Heart left ventricle (tissue), 16 donors: Measurements from ENCODE around the gene SIM2. TPM values are rescaled to one million over a fixed set of nuclear protein-coding genes. Genes with fewer than 3 reads are reported as not detected.
A peak's percentile ranks its signal among the peaks of the same experiment; 100 is the strongest.

ENCODE experiments used
- ATAC-seq, 4 donors: fragments of 200-7000 bp; cut with Tn5 transposase; one replicate each; pipeline ENCODE4 v1.9.1; 2020 to 2022; ENCODE audit warnings: moderate library complexity in 4 of 4, mild to moderate bottlenecking in 3 of 4, moderate number of reproducible peaks in 1 of 4
- DNase-seq, 5 donors: peaks; one replicate each; pipeline ENCODE4 v3.0.0-alpha.2; 2020
- H3K27ac ChIP-seq, 12 donors: fragments of 200-600 bp; sonication (generic) in 4 of 12; one replicate each; pipeline versions ENCODE4 v1.5.0 to v1.8.0; 2016 to 2022; ENCODE audit warnings: mild to moderate bottlenecking in 2 of 12
- H3K27me3 ChIP-seq, 9 donors: fragments of 200-600 bp; sonication (generic) in 2 of 9; one replicate each; pipeline versions ENCODE4 v1.5.1 to v1.8.0; 2016 to 2022; ENCODE audit warnings: mild to moderate bottlenecking in 3 of 9
- H3K36me3 ChIP-seq, 9 donors: fragments of 200-600 bp; sonication (generic) in 2 of 9; one replicate each; pipeline versions ENCODE4 v1.5.0 to v1.8.0; 2018 to 2022; ENCODE audit warnings: mild to moderate bottlenecking in 2 of 9
- H3K4me1 ChIP-seq, 12 donors: fragments of 200-600 bp; sonication (generic) in 4 of 12; one replicate each; pipeline versions ENCODE4 v1.5.0 to v1.8.0; 2016 to 2022; ENCODE audit warnings: mild to moderate bottlenecking in 3 of 12
- H3K4me3 ChIP-seq, 12 donors: fragments of 200-600 bp; sonication (generic) in 4 of 12; one replicate each; pipeline versions ENCODE4 v1.5.0 to v1.8.0; 2017 to 2022; ENCODE audit warnings: mild to moderate bottlenecking in 9 of 12, moderate library complexity in 4 of 12
- H3K9me3 ChIP-seq, 12 donors: fragments of 200-600 bp; sonication (generic) in 4 of 12; one replicate each; pipeline versions ENCODE4 v1.5.0 to v1.8.0; 2016 to 2022; ENCODE audit warnings: mild to moderate bottlenecking in 1 of 12
- CTCF ChIP-seq, 12 donors: fragments of 200-600 bp; sonication (generic) in 4 of 12; IDR thresholded peaks; one replicate each; pipeline versions ENCODE4 v1.5.0 to v1.8.0; 2018 to 2022; ENCODE audit warnings: antibody characterized with exemption in 12 of 12, mild to moderate bottlenecking in 5 of 12
- POLR2A ChIP-seq, 2 donors: fragments of 450-650 bp; IDR thresholded peaks; one replicate each; pipeline ENCODE4 v1.6.1; 2017; ENCODE audit warnings: antibody characterized with exemption in 2 of 2, mild to moderate bottlenecking in 2 of 2, moderate library complexity in 2 of 2
- WGBS, 4 donors: extraction: QIAGEN DNeasy Blood & Tissue Kit in 2 of 4; methylation state at CpG; one replicate each; pipeline versions ENCODE4 v1.1.5 to v1.1.7; 2013 to 2018; 5-methylcytosine and 5-hydroxymethylcytosine counted together
- intact Hi-C, 10 donors: fragments of 100-400 bp; cut with DNase I; formaldehyde crosslinking; loops; one replicate each; pipeline versions ENCODE4 v1.11.1 to v1.14.2; 2022
- polyA plus RNA-seq, 2 donors: library from polyadenylated mRNA; stranded (reverse); fragments of 200-250 nt; gene quantifications; one replicate each; pipeline ENCODE4 v1.2.3, GENCODE V29; 2013
- total RNA-seq, 9 donors: library from RNA; depleted of rRNA in 2 of 9; stranded (reverse); fragments of >200 nt in 2 of 9; fragmentation: NEBNext Ultra II Directional in 3 of 9; extraction: Animal tissue kit (Norgen Biotek cat#: 25700) in 3 of 9; gene quantifications; one replicate each; pipeline versions ENCODE4 v1.1.0 to v1.2.4, GENCODE V29; 2016 to 2023
- donor health status: ischemic (EF 13 %, LVEDD 7.1; RV severe dilation, severe dysfunction).
- donor health status: healthy with polysubstance abuse.
- donor health status: DM: no; HTN: yes; CAD: no.
- donor health status: DM: no; HTN: no; CAD: no.
- donor health status: ischemic (EF 25% LVEDD 6.9; RV normal size, moderate dysfunction).
- donor health status: ischemic (EF 25% LVEDD 5.7; RV mildly dilated, moderate dysfunction).
- donor health status: healthy.
- donor health status: DM: yes; HTN: yes; CAD: no.
- donor health status: ischemic (EF 35%, LVEDD 5.7; RV mildly dilated, moderate dysfunction).
- donor health status: nonischemic (EF 11% LVEDD 7.7; RV severe dilation, severe dysfunction).
- donor health status: DM: yes; HTN: yes; CAD: no.
- donor health status: PGD.
- donor health status: ischemic (EF 29% LVEDD 5.4; RV normal size, mild dysfunction).
- donor health status: nonischemic (EF 23%, LVEDD 6.1; RV moderate dilation, normal function).

Gene SIM2
- total and polyA plus RNA-seq, 11 donors, result 0.01 to 0.88 (median 0.15) TPM; not detected in 8

DNA sequence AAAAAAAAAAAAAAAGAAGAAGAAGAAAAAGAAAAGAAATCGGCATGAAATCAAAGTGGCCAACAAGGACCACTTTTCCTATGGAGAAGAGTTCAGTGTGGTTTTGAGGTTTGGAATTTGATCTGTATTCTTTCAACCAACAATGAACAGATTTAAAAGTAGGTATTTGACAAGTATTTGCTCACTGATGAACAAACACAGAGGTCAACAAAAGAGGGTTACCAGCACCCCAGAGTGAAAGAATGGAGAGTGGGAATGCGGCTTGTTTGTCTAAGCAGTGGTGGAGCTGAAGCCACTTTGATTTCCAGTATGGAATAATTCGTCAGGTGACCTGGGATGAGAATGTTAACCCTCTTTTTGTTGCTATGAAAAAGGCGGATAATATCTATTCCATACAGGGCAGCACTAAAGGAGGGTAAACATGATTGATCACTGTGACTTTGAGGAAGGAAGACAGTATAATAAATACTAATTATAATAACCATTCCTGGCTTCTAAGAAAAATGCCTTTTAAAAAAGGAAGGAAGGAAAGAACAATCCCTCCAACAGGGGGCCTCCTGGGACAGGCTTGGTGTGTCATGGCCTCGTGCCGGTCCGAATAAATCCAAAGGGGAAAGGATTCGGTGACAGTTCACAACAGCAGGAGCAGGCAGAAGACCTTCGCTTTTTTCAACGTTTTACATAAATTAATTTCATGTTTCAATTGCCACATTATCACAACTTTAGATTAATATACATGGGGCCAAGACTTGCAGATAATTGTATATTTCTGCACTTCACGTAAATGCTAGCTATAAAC lies 37.2 kb upstream of the SIM2 start:
- DNase-seq (peak in 3 of 5 donors; percentile 17 to 42 (median 36)), ATAC-seq (peak in 1 of 4 donors; percentile 54)
- peaks cover 0 to 59% (median 0%) of the 10 kb centered on the region in 9 donors for H3K27me3 ChIP-seq
- no peaks in the 10 kb centered on the region for H3K36me3 ChIP-seq
- no peaks in the 10 kb centered on the region for H3K4me1 ChIP-seq
- no peak overlapping the region for H3K27ac ChIP-seq
- intact Hi-C loops, result loop anchor here in 5 of 10 donors (5.0 to 10.0 kb wide), 2 partner anchors 263 to 266 kb away; no protein-coding TSS in a partner anchor
- H3K4me3 ChIP-seq, result no peak overlapping the region
- 34 to 36% (median 35%) methylated on average over 11 of the region's 11 CpGs for WGBS, 4 donors
- H3K9me3 ChIP-seq, result no peaks in the 10 kb centered on the region
- TF ChIP-seq CTCF (IDR thresholded peaks at IDR 0.05), result peak; percentile 14 to 58 (median 50)
- no peak for TF ChIP-seq POLR2A (IDR thresholded peaks at IDR 0.05)

- ATAC-seq (no peak), DNase-seq (no peak)
- Histone ChIP-seq H3K36me3 (no peaks in the 10 kb centered on the region), H3K4me3 (no peak overlapping the region), H3K27me3 (peaks cover 0 to 64% (median 5%) of the 10 kb centered on the region in 9 donors), H3K4me1 (no peaks in the 10 kb centered on the region), H3K9me3 (no peaks in the 10 kb centered on the region), H3K27ac (no peak overlapping the region)
- intact Hi-C loops, result loop anchor here in 5 of 10 donors (5.0 to 10.0 kb wide), 2 partner anchors 262 to 264 kb away; no protein-coding TSS in a partner anchor
- TF ChIP-seq CTCF (IDR thresholded peaks at IDR 0.05) (no peak), POLR2A (IDR thresholded peaks at IDR 0.05) (no peak)
- WGBS, 4 donors, result 60 to 69% (median 65%) methylated on average over 18 of the region's 18 CpGs
These were observed 35.7 kb upstream of the SIM2 start for GRCh38 chr21:36663033-36663855.

- no peaks in the 10 kb centered on the region for H3K4me1 ChIP-seq
- no peak for DNase-seq
- no peak overlapping the region for H3K4me3 ChIP-seq
- no peaks in the 10 kb centered on the region for H3K36me3 ChIP-seq
- no peak for ATAC-seq
- no peaks in the 10 kb centered on the region for H3K9me3 ChIP-seq
- intact Hi-C loops, result loop anchor here in 5 of 10 donors (5.0 to 10.0 kb wide), 2 partner anchors 260 to 263 kb away; no protein-coding TSS in a partner anchor
- 37 to 73% (median 66%) methylated on average over 9 of the region's 9 CpGs for WGBS, 4 donors
- peaks cover 0 to 60% (median 5%) of the 10 kb centered on the region in 9 donors for H3K27me3 ChIP-seq
- TF ChIP-seq CTCF (IDR thresholded peaks at IDR 0.05) (no peak), POLR2A (IDR thresholded peaks at IDR 0.05) (no peak)
- no peak overlapping the region for H3K27ac ChIP-seq
These were observed 34.3 kb upstream of the SIM2 start for GRCh38 chr21:36664662-36664990.

DNA sequence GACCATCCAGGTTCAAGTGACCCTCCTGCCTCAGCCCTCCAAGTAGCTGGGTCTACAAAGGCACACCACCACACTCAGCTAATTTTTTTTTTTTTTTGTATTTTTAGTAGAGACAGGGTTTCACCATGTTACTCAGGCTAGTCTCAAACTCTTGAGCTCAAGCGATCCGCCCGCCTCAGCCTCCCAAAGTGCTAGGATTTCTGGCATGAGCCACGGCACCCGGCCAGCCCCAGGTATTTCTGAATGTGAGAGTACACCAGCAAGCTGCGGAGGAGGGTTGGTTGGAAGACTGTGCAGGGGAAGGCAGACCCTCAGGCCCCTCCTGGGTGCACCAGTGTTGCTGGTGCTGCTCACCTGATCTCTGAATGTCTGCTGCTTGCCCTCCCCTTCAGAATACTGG lies 33.1 kb upstream of the SIM2 start:
- 83 to 93% (median 91%) methylated on average over 6 of the region's 6 CpGs for WGBS, 4 donors
- DNase-seq, result no peak
- no peaks in the 10 kb centered on the region for H3K36me3 ChIP-seq
- TF ChIP-seq CTCF (IDR thresholded peaks at IDR 0.05) (no peak), POLR2A (IDR thresholded peaks at IDR 0.05) (no peak)
- no peaks in the 10 kb centered on the region for H3K4me1 ChIP-seq
- peaks cover 0 to 51% (median 5%) of the 10 kb centered on the region in 9 donors for H3K27me3 ChIP-seq
- H3K4me3 ChIP-seq, result no peak overlapping the region
- ATAC-seq, result no peak
- no peaks in the 10 kb centered on the region for H3K9me3 ChIP-seq
- H3K27ac ChIP-seq, result no peak overlapping the region
- intact Hi-C loops, result loop anchor here in 2 of 10 donors (10.0 kb wide), 1 partner anchor 259 kb away; no protein-coding TSS in a partner anchor
